Astrocyte (in vitro differentiated cells and primary cell): ENCODE measurements around the gene KNDC1. TPM values are rescaled to one million over a fixed set of nuclear protein-coding genes. Genes with fewer than 3 reads are reported as not detected.

Experiments
- DNase-seq: peaks from one replicate; pipeline ENCODE4 v3.0.0-alpha.2; 2010; ENCODE audit warnings: low read depth
- FAIRE-seq: peaks from 2 replicates; lab custom pipeline; 2011; peaks lifted over from hg19 to GRCh38; lab: Jason Lieb, UNC
- H2AFZ ChIP-seq: 2 replicates; pipeline ENCODE4 v1.6.0; 2012; ENCODE audit warnings: low read depth, low read length, inconsistent platforms
- H3K27ac ChIP-seq: 2 replicates; pipeline ENCODE4 v1.5.1; 2011; ENCODE audit warnings: low read depth, low read length, inconsistent platforms
- H3K27me3 ChIP-seq: 2 replicates; pipeline ENCODE4 v1.6.0; 2011; ENCODE audit warnings: low read length, inconsistent platforms; ENCODE audit not compliant: insufficient read depth
- H3K36me3 ChIP-seq: 2 replicates; pipeline ENCODE4 v1.5.1; 2011; ENCODE audit warnings: low read length, inconsistent platforms; ENCODE audit not compliant: insufficient read depth
- H3K4me1 ChIP-seq: 2 replicates; pipeline ENCODE4 v1.5.1; 2011; ENCODE audit warnings: low read length, inconsistent platforms; ENCODE audit not compliant: insufficient read depth
- H3K4me2 ChIP-seq: 2 replicates; pipeline ENCODE4 v1.6.0; 2012; ENCODE audit warnings: low read length, inconsistent platforms
- H3K4me3 ChIP-seq: 2 replicates; pipeline ENCODE4 v1.5.1; 2011; ENCODE audit warnings: low read depth, mild to moderate bottlenecking, low read length, inconsistent platforms; ENCODE audit not compliant: insufficient read depth
- H3K79me2 ChIP-seq: 2 replicates; pipeline ENCODE4 v1.6.0; 2012; ENCODE audit warnings: mild to moderate bottlenecking, low read length, inconsistent platforms; ENCODE audit not compliant: insufficient read depth
- H3K9ac ChIP-seq: 2 replicates; pipeline ENCODE4 v1.6.0; 2012; ENCODE audit warnings: mild to moderate bottlenecking, low read length, inconsistent platforms
- H3K9me3 ChIP-seq: 2 replicates; pipeline ENCODE4 v1.5.1; 2012; ENCODE audit warnings: low read depth, mild to moderate bottlenecking, low read length, inconsistent platforms; ENCODE audit not compliant: insufficient read depth
- H4K20me1 ChIP-seq: 2 replicates; pipeline ENCODE4 v1.6.0; 2012; ENCODE audit warnings: low read length, inconsistent platforms; ENCODE audit not compliant: insufficient read depth
- H3K27ac Mint-ChIP-seq: one replicate; pipeline ENCODE4 v1.8.0; 2021; ENCODE audit warnings: mild to moderate bottlenecking, mixed read lengths; ENCODE audit not compliant: unreplicated experiment
- H3K27me3 Mint-ChIP-seq: one replicate; pipeline ENCODE4 v1.8.0; 2021; ENCODE audit warnings: low read depth, mixed read lengths; ENCODE audit not compliant: unreplicated experiment
- H3K36me3 Mint-ChIP-seq: one replicate; pipeline ENCODE4 v1.8.0; 2021; ENCODE audit warnings: low read depth, mixed read lengths; ENCODE audit not compliant: unreplicated experiment
- H3K4me1 Mint-ChIP-seq: one replicate; pipeline ENCODE4 v1.8.0; 2021; ENCODE audit warnings: low read depth, mixed read lengths; ENCODE audit not compliant: unreplicated experiment
- H3K4me3 Mint-ChIP-seq: one replicate; pipeline ENCODE4 v1.8.0; 2021; ENCODE audit warnings: mild to moderate bottlenecking, moderate library complexity, mixed read lengths; ENCODE audit not compliant: unreplicated experiment
- H3K9me3 Mint-ChIP-seq: one replicate; pipeline ENCODE4 v1.8.0; 2021; ENCODE audit warnings: mild to moderate bottlenecking, mixed read lengths; ENCODE audit not compliant: unreplicated experiment
- CTCF ChIP-seq: IDR thresholded peaks from 2 replicates; pipeline ENCODE4 v1.5.1; 2011; ENCODE audit warnings: low read depth, mild to moderate bottlenecking, inconsistent platforms, low read length, moderate library complexity; ENCODE audit not compliant: insufficient read depth
- EZH2 ChIP-seq: IDR thresholded peaks from 2 replicates; pipeline ENCODE4 v1.6.1; 2012; ENCODE audit warnings: mild to moderate bottlenecking, low read length, inconsistent platforms; ENCODE audit not compliant: insufficient read depth
- total RNA-seq: library from RNA; stranded (reverse); gene quantifications from 2 replicates; pipeline ENCODE4 v1.2.1, GENCODE V29; 2021

Gene KNDC1
- total RNA-seq, 1 donor from 2014 or later: 2.6 TPM

GRCh38 chr10:133168617-133169031 is 8.6 kb downstream of the KNDC1 start:
- FAIRE-seq: no peak
- no peak overlapping the region for H3K27ac Mint-ChIP-seq
- no peak overlapping the region for H3K4me3 Mint-ChIP-seq

DNA sequence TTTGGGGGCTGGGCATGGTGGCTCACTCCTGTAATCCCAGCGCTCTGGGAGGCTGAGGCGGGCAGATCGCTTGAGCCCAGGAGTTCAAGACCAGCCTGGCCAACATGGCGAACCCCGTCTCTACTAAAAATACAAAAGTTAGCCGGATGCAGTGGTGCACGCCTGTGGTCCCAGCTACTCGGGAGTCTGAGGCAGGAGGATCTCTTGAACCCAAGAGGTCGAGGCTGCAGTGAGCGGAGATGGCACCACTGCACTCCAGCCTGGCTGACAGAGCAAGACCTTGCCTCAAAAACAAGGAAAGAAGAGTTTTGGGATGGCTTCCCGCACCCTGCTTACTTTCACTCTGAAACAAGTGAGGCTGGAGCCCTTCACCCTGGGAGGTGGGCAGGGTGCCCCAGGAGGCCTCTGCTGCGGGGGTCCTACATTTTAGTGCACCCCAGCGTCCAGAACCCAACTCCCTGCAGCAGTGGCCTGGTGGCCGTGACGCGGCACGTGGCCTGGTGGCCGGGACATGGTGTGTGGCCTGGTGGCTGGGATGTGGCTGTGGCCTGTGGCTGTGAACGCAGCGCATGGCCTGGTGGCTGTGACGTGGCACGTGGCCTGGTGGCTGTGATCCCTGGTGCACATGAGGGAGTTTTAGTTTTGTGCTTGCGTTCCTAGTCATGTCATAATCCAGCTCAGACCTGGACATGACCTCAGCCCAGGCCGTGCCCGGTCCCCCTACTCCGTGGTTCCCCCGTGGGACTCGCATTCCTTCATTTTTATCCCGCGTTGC is 9.3 kb downstream of the KNDC1 start:
- Histone ChIP-seq H3K9ac (no peak overlapping the region), H3K27me3 (no peaks in the 10 kb centered on the region), H3K9me3 (no peaks in the 10 kb centered on the region), H3K4me3 (no peak overlapping the region), H3K4me1 (no peaks in the 10 kb centered on the region), H3K79me2 (no peaks in the 10 kb centered on the region), H3K4me2 (no peak overlapping the region), H3K36me3 (no peaks in the 10 kb centered on the region), H3K27ac (no peak overlapping the region), H4K20me1 (no peaks in the 10 kb centered on the region), H2AFZ (no peak overlapping the region)
- H3K36me3 Mint-ChIP-seq: peaks cover 12% of the 10 kb centered on the region
- peaks cover 17% of the 10 kb centered on the region for H3K27me3 Mint-ChIP-seq
- no peak overlapping the region for H3K4me3 Mint-ChIP-seq
- H3K27ac Mint-ChIP-seq: no peak overlapping the region
- FAIRE-seq: no peak
- TF ChIP-seq CTCF (no peak), EZH2 (no peak)
- peaks cover 8% of the 10 kb centered on the region for H3K9me3 Mint-ChIP-seq
- no peaks in the 10 kb centered on the region for H3K4me1 Mint-ChIP-seq
- DNase-seq: no peak

More at GRCh38 chr10:133168617-133169031, 8.6 kb downstream of the KNDC1 start:
- no peak for TF ChIP-seq EZH2
- TF ChIP-seq CTCF: no peak
- Histone ChIP-seq H3K4me3 (no peak overlapping the region), H4K20me1 (no peaks in the 10 kb centered on the region), H3K79me2 (no peaks in the 10 kb centered on the region), H3K36me3 (no peaks in the 10 kb centered on the region), H3K9ac (no peak overlapping the region), H2AFZ (no peak overlapping the region), H3K27me3 (no peaks in the 10 kb centered on the region), H3K9me3 (no peaks in the 10 kb centered on the region), H3K4me2 (no peak overlapping the region), H3K4me1 (no peaks in the 10 kb centered on the region), H3K27ac (no peak overlapping the region)
- H3K9me3 Mint-ChIP-seq: peaks cover 5% of the 10 kb centered on the region
- no peaks in the 10 kb centered on the region for H3K4me1 Mint-ChIP-seq
- no peak for DNase-seq
- peaks cover 12% of the 10 kb centered on the region for H3K36me3 Mint-ChIP-seq
- peaks cover 17% of the 10 kb centered on the region for H3K27me3 Mint-ChIP-seq

- TF ChIP-seq EZH2 (no peak), CTCF (no peak)
- no peak overlapping the region for H3K9ac ChIP-seq
- H3K36me3 Mint-ChIP-seq: peaks cover 12% of the 10 kb centered on the region
These were observed 10.1 kb downstream of the KNDC1 start for GRCh38 chr10:133170092-133170491.

More at GRCh38 chr10:133170092-133170491, 10.1 kb downstream of the KNDC1 start:
- no peak overlapping the region for H3K4me3 ChIP-seq
- no peaks in the 10 kb centered on the region for H3K36me3 ChIP-seq
- FAIRE-seq (no peak), DNase-seq (no peak)
- H3K79me2 ChIP-seq: no peaks in the 10 kb centered on the region
- H4K20me1 ChIP-seq: no peaks in the 10 kb centered on the region
- no peaks in the 10 kb centered on the region for H3K4me1 Mint-ChIP-seq
- no peaks in the 10 kb centered on the region for H3K27me3 ChIP-seq
- H3K4me1 ChIP-seq: no peaks in the 10 kb centered on the region
- H3K27ac ChIP-seq: no peak overlapping the region
- H3K27me3 Mint-ChIP-seq: peaks cover 20% of the 10 kb centered on the region
- H2AFZ ChIP-seq: no peak overlapping the region
- no peak overlapping the region for H3K27ac Mint-ChIP-seq
- H3K9me3 Mint-ChIP-seq: peaks cover 8% of the 10 kb centered on the region
- peaks cover 4% of the 10 kb centered on the region for H3K9me3 ChIP-seq
- H3K4me3 Mint-ChIP-seq: no peak overlapping the region
- H3K4me2 ChIP-seq: no peak overlapping the region
